Astrocyte of the spinal cord (primary cell): Measurements from ENCODE around the gene ASH1L.
"Not testable (repeated sequence)": the region's sequence is repeated elsewhere in the genome, so short reads cannot be mapped to it uniquely, and the experiment has no call there.

Experiments used
- DNase-seq: peaks from one replicate; pipeline ENCODE4 v3.0.0; 2011; ENCODE audit warnings: low read depth, low spot score
- H3K4me3 ChIP-seq: 2 replicates; pipeline ENCODE4 v1.5.1; 2011; ENCODE audit warnings: low read depth, mild to moderate bottlenecking, low read length, moderate library complexity
- CTCF ChIP-seq: IDR thresholded peaks from 2 replicates; pipeline ENCODE4 v1.5.1; 2012; ENCODE audit warnings: low read depth, mild to moderate bottlenecking, low read length, inconsistent platforms
- in situ Hi-C: cut with HindIII; loops from 2 replicates; pipeline ENCODE4 v1.10.0; 2017; ENCODE audit warnings: low sequenced_read_pairs

ASH1L gene

GRCh38 chr1:155455588-155456195 lies 106.9 kb downstream of the ASH1L start:
- no peak for TF ChIP-seq CTCF
- peak; percentile 37 for DNase-seq
- in situ Hi-C loops: no loop called here
- H3K4me3 ChIP-seq: no peak overlapping the region

- TF ChIP-seq CTCF: no peak
- H3K4me3 ChIP-seq: no peak overlapping the region
- in situ Hi-C loops: no loop called here
- no peak for DNase-seq
Observed at GRCh38 chr1:155454096-155454495, 108.5 kb downstream of the ASH1L start.

GRCh38 chr1:155453141-155453540 lies 109.5 kb downstream of the ASH1L start:
- no peak for TF ChIP-seq CTCF
- H3K4me3 ChIP-seq: no peak overlapping the region
- in situ Hi-C loops: no loop called here
- DNase-seq: no peak

- no peak for DNase-seq
- in situ Hi-C loops: no loop called here
- H3K4me3 ChIP-seq: no peak overlapping the region
- TF ChIP-seq CTCF: no peak
Observed at GRCh38 chr1:155451199-155451598, 111.4 kb downstream of the ASH1L start.

GRCh38 chr1:155442431-155442830 lies 120.2 kb downstream of the ASH1L start:
- DNase-seq, in situ Hi-C loops, H3K4me3 ChIP-seq: not testable (repeated sequence)

GRCh38 chr1:155437405-155437804 lies 125.2 kb downstream of the ASH1L start:
- in situ Hi-C loops: no loop called here
- no peak for TF ChIP-seq CTCF

GRCh38 chr1:155433831-155434389 lies 128.7 kb downstream of the ASH1L start:
- H3K4me3 ChIP-seq, DNase-seq, in situ Hi-C loops: not testable (repeated sequence)

More at GRCh38 chr1:155437405-155437804, 125.2 kb downstream of the ASH1L start:
- H3K4me3 ChIP-seq: no peak overlapping the region
- DNase-seq: no peak

- DNase-seq, in situ Hi-C loops, H3K4me3 ChIP-seq: not testable (repeated sequence)
Observed at GRCh38 chr1:155433128-155433830, 129.3 kb downstream of the ASH1L start.
